Calu3 (cell line): Measurements from ENCODE around the gene HSPH1. TPM values are rescaled to one million over a fixed set of nuclear protein-coding genes. Genes with fewer than 3 reads are reported as not detected.

Experiments used
- BruUV-seq: library from RNA; stranded (reverse); fragments of 400-500 nt; replicated peaks from 2 replicates; lab custom pipeline; 2021; lab: Mats Ljungman, UMichigan
- CTCF ChIA-PET: fragments of 300-600 bp; sonication (Branson Sonifier 250); formaldehyde crosslinking; loops from one replicate; lab custom pipeline; 2022; ENCODE audit warnings: antibody characterized with exemption; lab: Charles Lee
- DNase-seq: peaks from one replicate; pipeline ENCODE4 v3.0.0; 2022
- H3K27ac Mint-ChIP-seq: one replicate; pipeline ENCODE4 v1.8.0; 2022; ENCODE audit warnings: mixed read lengths; ENCODE audit not compliant: unreplicated experiment
- H3K27me3 Mint-ChIP-seq: one replicate; pipeline ENCODE4 v1.8.0; 2022; ENCODE audit warnings: mixed read lengths; ENCODE audit not compliant: unreplicated experiment
- H3K36me3 Mint-ChIP-seq: one replicate; pipeline ENCODE4 v1.8.0; 2022; ENCODE audit warnings: mild to moderate bottlenecking, moderate library complexity, mixed read lengths; ENCODE audit not compliant: insufficient read depth, unreplicated experiment
- H3K4me1 Mint-ChIP-seq: one replicate; pipeline ENCODE4 v1.8.0; 2022; ENCODE audit warnings: mild to moderate bottlenecking, low read depth, mixed read lengths; ENCODE audit not compliant: unreplicated experiment
- H3K4me3 Mint-ChIP-seq: one replicate; pipeline ENCODE4 v1.8.0; 2022; ENCODE audit warnings: mild to moderate bottlenecking, low read depth, moderate library complexity, mixed read lengths; ENCODE audit not compliant: unreplicated experiment
- H3K9me3 Mint-ChIP-seq: one replicate; pipeline ENCODE4 v1.8.0; 2022; ENCODE audit warnings: low read depth, mixed read lengths; ENCODE audit not compliant: unreplicated experiment
- CTCF ChIP-seq: fragments of 200-600 bp; IDR thresholded peaks from one replicate; pipeline ENCODE4 v1.8.0; 2022; ENCODE audit warnings: antibody characterized with exemption; ENCODE audit not compliant: unreplicated experiment
- intact Hi-C: fragments of 100-400 bp; cut with micrococcal nuclease; formaldehyde crosslinking; loops from one replicate; pipeline ENCODE4 v1.10.0; 2022; ENCODE audit not compliant: unreplicated experiment
- total RNA-seq: library from RNA; stranded (reverse); gene quantifications from 2 replicates; pipeline ENCODE4 v1.2.3, GENCODE V29; 2022

HSPH1 gene
- total RNA-seq, 1 experiment from 2014 or later, result 216 TPM

GRCh38 chr13:31116224-31116623 lies 45.5 kb downstream of the HSPH1 start:
- no peak for TF ChIP-seq CTCF
- Mint-ChIP-seq H3K9me3 (no peaks in the 10 kb centered on the region), H3K36me3 (peaks cover 5% of the 10 kb centered on the region), H3K4me1 (no peaks in the 10 kb centered on the region), H3K27ac (no peak overlapping the region), H3K4me3 (no peak overlapping the region), H3K27me3 (peaks cover 68% of the 10 kb centered on the region)
- intact Hi-C loops, result no loop called here
- CTCF ChIA-PET, result interaction anchor here (0.5 kb wide), 1 partner anchor 597 kb away, joined by 3 read pairs; no protein-coding TSS in a partner anchor
- DNase-seq, result no peak
- no TSS peak for BruUV-seq

DNA sequence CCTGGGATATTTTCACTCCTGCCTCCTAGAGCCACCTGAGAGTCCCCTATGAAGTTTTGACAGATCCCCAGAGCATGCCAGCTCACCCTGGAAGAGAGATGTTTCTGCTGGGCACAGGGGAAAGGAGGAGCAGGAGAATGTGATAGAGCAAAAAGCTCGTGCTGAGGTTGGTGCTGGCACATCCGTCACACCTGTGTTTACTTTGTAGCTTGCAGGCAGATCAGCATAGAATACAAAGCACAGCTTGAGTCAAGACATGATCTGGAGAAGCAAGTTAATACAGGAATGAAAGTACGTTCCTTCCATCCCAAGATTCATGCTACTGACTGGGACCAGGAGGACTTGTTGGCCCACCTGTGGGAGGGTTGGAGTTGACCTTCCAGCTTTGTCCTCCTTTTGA lies 46.1 kb downstream of the HSPH1 start:
- H3K27me3 Mint-ChIP-seq, result peaks cover 64% of the 10 kb centered on the region
- H3K9me3 Mint-ChIP-seq, result no peaks in the 10 kb centered on the region
- no peak for TF ChIP-seq CTCF
- no peaks in the 10 kb centered on the region for H3K4me1 Mint-ChIP-seq
- H3K27ac Mint-ChIP-seq, result no peak overlapping the region
- DNase-seq, result no peak
- BruUV-seq, result no TSS peak
- CTCF ChIA-PET, result no interaction called here
- peaks cover 5% of the 10 kb centered on the region for H3K36me3 Mint-ChIP-seq
- intact Hi-C loops, result no loop called here
- H3K4me3 Mint-ChIP-seq, result no peak overlapping the region

DNA sequence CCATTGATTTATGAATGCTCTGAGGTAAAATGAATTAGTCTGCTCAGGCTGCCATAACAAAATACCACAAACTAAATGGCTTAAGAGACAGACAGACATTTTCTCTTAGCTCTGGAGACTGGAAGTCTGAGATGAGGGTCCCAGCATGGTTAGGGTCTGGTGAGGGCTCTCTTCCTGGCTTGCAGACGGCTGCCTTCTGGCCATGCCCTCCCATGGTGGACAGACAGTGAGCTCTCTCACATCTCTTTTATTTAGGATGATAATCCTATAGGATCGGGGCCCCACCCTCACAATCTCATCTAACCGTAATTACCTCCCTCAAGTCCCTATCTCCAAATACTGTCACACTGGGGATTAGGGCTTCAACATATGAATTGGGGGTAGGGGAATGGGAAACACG lies 47.1 kb downstream of the HSPH1 start:
- DNase-seq, result no peak
- peaks cover 64% of the 10 kb centered on the region for H3K27me3 Mint-ChIP-seq
- CTCF ChIA-PET, result no interaction called here
- H3K27ac Mint-ChIP-seq, result no peak overlapping the region
- peaks cover 3% of the 10 kb centered on the region for H3K36me3 Mint-ChIP-seq
- no peak overlapping the region for H3K4me3 Mint-ChIP-seq
- H3K9me3 Mint-ChIP-seq, result no peaks in the 10 kb centered on the region
- TF ChIP-seq CTCF, result no peak
- BruUV-seq, result no TSS peak
- no peaks in the 10 kb centered on the region for H3K4me1 Mint-ChIP-seq
- intact Hi-C loops, result no loop called here

- Mint-ChIP-seq H3K4me1 (no peaks in the 10 kb centered on the region), H3K27ac (no peak overlapping the region), H3K27me3 (peaks cover 37% of the 10 kb centered on the region), H3K4me3 (no peak overlapping the region), H3K36me3 (no peaks in the 10 kb centered on the region), H3K9me3 (no peaks in the 10 kb centered on the region)
- CTCF ChIA-PET, result no interaction called here
- BruUV-seq, result no TSS peak
- no peak for TF ChIP-seq CTCF
- no peak for DNase-seq
- intact Hi-C loops, result no loop called here
Observed at GRCh38 chr13:31111136-31111535, 50.6 kb downstream of the HSPH1 start.
